NCI-H2081 treated with DMSO at 0.1 percent for 48 hours (cell line): ENCODE measurements around the gene EPHB1.
"Not testable (repeated sequence)": the region's sequence is repeated elsewhere in the genome, so short reads cannot be mapped to it uniquely, and the experiment has no call there.

Experiments
- DNase-seq: peaks from one replicate; lab custom pipeline; 2025; lab: John Stamatoyannopoulos, UW

The EPHB1 gene

DNA sequence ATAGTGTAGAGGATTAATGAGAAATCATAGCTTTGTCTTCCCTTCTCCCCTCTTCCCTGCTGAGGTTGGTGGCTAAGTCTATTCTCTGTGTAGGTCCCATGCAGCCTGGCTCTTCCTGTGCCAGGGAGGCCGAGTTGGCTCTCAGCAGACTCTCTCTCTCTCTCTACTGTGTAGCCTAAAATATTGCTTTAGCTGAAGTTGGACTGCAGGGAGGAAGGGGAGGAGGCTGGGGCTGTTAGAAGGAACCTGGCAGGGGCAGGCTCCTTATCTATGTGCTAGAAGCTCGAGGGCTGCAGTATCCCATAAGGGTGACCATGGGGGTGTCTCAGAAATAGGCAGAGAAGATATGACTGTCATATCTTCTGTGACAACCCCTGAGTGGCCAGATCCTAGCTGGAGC lies 160.8 kb downstream of the EPHB1 start:
- no peak for DNase-seq

DNA sequence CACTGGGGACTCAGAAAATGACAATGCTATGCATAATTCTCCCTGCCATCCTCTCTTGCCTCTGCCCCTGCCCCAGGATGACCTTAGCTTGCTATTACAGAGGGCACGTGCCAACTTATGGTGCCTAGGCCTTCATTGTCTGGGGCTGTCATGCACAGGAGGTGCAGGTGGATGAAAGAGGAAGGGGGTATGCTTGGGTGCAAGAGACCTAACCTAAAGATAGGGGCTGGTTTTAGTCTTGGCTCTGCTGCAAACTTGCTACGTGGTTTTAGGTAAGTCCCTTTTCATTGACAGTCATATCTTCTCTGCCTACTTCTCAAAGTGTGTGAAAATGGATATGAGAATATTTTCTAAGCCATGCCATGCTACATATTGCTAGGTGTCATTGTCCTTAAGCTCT lies 161.3 kb downstream of the EPHB1 start:
- no peak for DNase-seq

DNA sequence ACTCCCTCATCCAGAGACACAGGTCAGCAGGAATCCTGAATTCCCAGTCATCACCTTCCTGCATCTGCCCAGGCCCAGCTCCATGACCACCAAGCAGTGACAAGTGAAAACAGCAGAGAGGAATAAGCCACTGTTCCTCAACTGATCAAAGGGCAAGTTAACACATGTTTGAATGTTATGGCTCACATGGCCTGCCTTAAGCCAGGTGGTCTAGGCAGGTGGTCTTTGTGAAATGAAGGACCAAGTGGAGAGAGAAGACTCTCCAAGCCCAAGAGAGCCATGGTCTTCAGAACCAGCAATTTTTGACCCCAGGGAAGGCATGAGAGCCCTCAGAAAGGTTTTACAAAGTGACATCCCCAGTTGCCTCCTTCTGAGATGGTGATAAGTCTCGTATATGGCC lies 161.8 kb downstream of the EPHB1 start:
- DNase-seq: no peak

DNA sequence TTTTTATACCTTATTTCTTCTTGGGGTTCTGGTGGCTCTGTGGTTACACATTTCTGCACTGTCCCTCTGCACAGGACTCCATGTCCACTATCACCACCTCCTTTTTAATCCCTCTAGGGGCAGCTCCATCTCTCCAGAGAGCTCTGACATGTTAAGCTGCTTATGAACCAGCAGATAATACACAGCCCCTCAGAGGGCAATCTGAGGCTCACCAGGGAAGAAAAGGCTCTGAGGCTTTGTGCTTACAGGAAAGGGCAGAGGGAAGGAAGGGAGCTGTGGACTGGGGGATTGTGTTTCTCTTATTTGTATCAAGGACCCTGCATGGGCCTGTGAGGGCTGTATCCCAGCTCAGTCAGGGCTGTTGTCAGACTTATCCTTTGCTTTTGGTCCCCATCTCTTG lies 164.5 kb downstream of the EPHB1 start:
- no peak for DNase-seq

DNA sequence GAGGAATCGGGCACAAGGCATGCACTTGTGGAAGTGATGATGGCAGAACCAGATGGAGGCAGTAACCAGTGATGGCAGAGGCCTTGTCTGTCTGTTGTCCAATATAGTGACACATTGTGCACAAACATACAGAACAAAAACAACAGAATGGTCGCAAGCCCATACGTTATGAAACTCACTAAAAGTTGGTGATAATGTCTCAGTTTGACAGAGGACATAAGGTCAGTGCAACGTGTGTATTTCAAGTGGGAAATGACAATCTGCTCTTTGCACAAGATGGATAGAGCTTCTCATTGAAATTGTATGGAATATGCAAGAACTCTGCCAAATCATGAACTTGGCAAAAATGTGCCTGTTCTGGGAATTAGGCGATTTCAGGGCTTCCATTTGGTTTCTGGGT lies 169.2 kb downstream of the EPHB1 start:
- DNase-seq: no peak

DNA sequence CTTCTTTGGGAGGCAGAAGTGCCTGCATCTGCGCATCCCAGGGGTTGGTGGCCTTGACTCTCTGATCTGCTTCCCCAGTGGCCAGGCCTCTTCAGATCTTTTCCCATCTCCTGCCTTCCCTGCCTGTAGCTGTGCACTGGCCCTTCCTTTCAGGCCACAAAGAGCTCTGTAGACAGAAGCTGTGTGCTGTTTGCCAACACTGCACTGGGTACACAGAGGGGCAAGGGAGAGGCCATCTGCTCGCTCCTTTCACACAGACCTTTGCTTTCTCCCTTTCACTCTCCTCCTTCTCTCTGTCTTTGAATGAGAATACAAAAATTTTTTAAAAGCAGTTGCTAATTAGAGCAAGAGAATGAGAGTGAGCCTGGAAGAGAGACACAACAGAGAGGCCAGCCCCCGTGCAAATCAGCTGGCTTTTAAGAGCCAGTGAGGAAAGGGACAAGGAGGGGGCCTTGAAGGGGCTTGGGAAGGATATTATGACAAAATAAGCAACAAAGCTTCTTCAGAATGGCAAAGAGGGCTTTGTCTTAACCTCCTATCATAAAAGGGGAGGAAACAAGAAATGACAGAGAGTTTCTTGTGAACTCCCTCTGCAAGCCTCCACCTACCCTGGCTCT lies 170.9 kb downstream of the EPHB1 start:
- DNase-seq: no peak

DNA sequence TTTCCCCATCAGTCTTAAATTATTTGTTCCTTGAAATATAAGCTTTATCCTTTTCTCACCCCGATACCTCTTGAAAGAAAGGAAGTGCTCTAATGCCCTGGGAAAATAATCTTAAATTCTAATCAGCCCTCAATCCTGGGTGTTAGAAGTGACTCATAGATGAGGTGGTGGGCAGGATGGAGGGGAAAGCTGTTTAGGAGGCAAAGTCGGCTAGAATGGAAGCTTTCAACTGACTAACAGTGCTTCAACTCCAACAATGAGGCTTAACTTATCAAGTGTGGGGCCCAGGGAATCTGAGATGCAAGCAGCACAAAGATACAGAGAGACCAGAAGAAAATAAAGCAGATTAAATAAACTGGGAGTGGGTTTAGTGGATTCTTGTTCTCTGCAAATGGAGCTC lies 175.8 kb downstream of the EPHB1 start:
- no peak for DNase-seq

DNA sequence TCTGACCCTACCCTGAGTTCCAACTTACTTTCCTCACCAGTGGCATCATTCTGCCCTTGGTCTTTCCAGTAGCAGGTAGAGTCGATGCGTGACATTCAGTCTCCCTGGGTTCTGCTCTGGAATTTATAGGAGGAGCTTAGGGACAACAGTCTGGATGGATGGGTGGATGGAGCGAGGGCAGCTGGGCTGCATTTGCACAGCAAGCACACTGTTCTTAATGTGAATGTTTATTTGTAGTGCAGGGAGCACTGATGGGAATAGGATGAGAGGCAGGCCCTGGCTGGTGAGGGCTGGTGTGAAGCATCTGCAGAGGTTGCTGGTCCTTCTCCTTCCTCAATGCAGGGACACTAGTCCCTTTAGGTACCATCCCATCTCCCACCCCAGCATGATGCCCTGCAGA lies 176.2 kb downstream of the EPHB1 start:
- DNase-seq: no peak

DNA sequence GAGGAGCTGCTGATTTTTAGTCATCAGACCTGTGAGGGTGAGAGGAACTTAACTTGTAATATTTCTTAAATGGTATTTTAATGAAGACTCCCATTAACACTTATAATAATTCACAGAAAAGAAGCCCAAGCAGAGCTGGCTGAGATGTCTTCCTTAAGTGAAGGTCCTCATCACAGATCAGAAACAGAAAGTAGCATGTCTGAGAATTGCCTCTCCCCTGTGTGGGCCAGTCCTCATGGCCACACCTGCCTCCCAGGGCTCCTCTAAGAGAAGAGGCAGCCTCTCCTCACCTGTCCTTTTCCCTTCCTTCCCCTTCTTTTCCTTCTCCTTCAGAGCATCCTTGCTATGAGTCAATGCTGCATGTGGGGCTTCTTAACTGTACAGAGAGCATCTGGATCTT lies 176.8 kb downstream of the EPHB1 start:
- not testable (repeated sequence) for DNase-seq

DNA sequence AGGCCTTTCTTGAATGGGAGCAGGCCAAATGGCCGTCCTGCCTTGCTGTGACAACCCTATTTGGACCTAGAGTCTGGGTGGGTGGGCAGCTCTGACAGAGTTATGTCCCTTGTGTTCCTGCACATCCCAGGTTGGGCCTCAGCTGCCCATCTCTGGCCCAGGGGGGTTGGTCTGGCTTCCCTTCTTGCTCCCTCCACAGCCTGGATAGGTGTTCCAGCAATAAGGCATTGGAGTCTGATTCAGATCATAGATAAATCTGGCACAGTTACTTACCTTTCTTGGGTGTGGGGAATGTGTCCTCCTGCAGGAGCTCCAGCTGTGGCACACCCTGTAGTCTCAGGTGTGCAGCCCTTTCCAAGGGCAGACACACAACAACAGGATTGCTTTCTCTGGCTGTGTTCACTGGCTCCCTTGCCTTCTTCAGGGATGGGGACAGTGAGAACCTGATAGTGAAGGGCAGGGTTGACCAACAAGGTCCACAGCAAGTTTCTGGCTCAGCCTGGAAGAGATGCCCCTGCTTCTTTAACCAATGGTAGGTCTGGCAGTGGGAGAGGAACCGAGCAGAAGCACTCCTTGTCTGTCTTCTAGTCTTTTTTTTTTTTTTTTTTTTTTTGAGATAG lies 177.9 kb downstream of the EPHB1 start:
- no peak for DNase-seq

DNA sequence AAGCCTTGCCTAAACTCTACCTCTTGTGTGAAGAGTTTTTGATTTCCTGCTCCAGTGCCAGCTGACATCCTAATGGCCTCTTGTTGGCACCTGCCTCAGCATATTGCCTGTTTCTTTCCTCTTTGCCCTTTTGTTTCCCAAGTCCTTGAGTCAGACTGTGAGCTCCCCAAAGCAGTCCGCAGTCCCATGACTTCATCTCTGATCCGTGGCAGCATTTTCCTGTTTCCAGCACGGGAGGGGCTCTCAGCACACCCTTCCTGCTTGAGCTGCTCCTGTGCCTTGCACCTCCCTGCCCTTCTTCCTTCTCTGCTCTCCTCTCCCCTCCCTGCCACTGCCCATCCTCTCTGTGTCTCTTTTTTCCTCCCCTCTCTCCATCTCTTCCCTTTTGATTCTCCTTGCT lies 179.6 kb downstream of the EPHB1 start:
- DNase-seq: no peak

DNA sequence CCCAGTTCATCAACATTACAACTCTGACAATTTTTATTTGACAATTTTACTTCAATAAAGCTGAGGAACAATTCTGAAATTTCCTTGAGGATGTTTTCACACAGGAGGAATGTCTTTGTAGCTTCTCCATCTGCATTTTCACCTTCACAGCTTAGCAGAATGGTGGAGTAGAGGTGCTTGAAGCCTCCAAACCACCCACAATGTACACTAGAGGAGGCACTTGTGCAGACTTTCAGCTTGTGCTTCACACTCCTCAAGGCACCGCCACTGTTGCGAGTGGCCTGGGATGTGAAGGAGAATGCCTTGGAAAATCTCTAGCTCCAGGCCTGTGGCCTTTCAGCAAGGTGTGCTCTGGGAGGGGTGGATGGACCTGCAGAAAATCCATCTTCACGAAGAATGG lies 181.9 kb downstream of the EPHB1 start:
- DNase-seq: no peak

DNA sequence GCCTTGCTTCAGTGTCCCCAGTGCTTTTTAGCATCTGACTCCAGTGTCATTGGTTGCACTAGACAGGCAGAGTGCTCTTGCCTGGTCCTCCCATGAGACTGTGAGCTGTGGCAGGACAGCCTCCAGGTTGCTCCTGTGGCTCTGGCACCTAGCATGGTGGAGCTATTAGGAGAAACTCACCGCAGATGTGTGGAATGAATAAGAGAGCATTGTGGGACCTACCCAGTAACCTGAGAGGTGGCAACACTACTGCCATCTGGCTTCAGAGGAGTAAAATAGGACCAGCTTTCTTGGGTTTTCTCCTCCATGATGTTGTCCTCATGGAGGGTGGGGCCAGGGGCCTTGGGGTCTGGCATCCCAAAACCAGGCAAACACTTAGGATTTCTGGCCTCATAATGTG lies 183.6 kb downstream of the EPHB1 start:
- DNase-seq: no peak

DNA sequence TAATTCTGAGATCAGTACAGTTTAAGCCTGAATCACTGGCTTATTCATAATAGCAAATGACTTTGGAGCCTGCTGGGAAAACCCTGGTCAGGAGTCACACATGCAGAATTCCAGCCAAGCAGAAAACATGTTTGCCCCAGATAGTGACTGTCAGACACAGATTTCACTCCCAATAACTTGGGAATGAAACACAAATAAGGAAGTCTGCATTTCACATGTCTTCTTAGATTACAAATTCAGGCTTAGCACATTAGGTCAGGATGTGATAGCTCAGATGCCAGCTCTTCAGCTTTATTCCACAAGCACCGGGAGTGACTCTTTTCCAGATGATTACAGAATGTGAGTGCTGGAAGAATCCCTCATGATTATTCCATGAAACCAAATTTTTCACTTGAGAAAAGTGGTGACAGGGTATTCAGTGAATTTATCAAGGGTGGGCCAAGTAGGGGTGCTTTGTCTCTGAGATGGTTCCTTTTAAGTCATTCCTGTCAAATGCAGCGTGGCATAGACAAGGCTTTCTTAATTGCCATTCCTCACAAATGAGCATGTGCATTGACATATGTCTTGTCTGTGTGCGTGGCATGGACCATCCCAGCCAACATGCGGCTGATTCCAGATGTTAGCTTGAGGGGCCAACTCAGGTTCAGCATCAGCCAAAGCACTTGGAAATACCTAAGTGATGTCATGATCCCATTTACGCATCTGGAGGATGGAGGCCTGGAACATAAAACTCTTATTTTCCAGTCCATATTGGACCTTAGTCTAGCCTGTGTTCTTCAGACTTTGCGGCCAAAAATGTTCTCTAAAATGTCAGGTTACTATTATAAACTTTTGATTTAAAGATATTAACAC lies 191.0 kb downstream of the EPHB1 start:
- DNase-seq: no peak

DNA sequence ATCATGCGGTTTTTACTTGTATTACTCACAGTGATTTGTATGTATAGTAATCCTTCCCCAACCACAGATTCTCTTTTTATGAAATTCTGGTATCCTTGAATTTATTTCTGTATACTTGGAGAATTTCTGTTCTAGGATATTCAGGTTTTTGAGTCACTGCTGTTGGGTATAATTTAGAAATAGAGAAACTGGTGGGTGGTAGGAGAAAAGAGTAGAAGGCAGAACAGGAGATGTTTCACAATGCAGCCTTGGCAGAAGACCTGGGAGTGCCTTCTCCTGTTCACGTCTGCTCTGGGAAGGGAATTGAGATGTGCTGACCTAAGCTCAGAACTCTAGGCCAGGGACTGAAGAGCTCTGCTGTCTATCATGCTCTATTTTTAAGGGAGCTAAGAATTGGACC lies 193.6 kb downstream of the EPHB1 start:
- no peak for DNase-seq

DNA sequence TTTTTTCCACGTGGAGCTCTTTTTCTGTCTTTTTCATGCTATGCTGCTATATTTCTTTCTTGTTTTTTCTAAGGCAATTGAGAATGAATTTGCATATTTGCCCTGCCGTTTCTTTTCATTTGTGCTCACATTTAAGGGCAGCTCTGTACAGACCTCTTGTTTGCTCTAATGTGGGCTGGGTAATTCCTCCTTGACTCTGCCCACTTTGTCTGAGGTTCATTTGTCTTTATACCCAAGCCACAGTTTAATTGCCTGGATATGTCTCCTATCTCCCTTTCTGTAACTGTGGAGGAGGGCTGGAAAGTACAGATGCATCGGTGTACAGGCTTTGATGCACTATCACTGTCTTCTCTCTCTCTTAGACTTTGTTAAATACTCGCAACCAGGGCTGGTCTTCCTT lies 195.9 kb downstream of the EPHB1 start:
- no peak for DNase-seq

DNA sequence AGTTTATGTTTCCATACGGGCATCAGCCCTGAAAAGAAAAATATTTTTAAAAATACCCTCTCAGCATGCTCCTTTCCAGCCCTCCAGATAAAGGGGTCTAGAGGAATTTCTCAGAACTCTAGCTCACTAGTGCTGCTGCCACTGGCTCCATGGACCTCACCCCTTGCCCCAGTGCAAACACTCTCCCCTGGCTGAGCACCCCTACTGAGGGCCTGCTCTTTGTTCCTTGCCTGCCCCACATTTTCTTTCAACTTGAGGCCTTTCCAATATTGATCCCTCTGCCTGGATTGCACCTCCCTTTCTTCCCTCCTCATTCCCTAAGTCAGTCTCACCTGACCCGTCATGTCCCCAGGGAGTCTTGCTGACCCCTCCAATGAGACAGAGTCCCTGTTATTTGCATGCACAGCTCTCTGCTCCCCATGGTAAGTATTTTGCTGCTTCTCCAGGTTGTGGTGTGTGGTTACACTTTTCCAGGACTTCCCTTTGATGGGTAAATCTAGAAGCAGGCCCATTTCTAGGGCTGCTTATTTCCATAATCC lies 196.5 kb downstream of the EPHB1 start:
- DNase-seq: no peak

DNA sequence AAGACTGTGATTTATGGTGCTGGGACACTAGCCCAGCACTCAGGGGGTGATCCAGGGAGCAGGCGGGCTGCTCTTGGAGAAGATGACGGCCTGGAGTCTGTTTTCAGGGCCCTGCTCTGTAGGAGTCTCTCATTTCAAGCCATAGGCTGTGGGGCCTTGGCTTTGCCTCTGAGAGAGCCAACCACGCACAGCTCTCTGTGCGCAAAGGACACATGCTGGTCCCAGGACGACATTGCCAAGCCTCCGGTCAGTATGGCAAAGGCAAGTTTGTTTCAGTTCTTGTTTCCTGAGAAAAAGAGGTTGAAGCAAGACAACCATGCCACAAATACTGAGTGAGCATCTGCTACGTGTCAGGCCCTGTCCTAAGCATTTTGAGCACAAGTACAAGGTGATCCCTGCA lies 197.1 kb downstream of the EPHB1 start:
- no peak for DNase-seq

DNA sequence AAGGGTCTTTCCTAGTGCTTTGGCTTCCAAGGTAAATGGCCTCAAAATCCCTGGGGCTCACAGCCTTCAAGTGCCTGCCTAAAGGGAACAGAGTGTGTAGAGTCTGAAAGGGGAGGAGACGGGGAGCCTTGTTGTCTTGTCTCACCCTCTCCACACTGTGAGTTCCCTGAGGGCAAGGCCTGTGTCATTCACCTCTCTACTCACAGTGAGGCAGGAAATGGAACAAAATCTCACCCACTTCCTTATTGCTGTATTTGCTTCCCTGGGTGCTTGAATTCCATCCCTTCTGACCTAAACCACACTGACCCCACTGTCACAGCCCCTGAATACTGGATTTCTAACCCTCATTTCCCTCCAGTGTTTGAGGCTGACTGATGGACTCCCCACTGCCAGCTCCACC lies 197.5 kb downstream of the EPHB1 start:
- DNase-seq: no peak

DNA sequence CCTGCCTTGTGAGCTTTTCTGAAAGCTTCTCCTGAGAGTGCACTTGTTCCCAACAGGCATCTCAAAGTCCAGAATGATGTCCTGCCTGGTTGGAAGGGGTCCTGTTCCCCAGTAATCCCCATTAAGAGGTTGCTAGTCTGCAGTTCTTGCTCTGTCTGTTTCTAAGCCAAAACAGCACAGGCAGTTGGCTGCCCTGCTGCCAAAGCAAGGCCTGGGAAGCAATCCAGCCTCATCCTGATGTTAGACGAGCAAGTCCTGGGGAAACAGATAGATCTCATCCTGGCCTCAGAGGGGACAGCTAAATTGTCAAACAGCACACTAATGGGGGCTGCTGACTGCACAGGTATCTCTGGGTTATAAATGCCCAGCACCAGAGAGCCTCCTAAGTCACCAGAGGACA lies 198.0 kb downstream of the EPHB1 start:
- DNase-seq: no peak

DNA sequence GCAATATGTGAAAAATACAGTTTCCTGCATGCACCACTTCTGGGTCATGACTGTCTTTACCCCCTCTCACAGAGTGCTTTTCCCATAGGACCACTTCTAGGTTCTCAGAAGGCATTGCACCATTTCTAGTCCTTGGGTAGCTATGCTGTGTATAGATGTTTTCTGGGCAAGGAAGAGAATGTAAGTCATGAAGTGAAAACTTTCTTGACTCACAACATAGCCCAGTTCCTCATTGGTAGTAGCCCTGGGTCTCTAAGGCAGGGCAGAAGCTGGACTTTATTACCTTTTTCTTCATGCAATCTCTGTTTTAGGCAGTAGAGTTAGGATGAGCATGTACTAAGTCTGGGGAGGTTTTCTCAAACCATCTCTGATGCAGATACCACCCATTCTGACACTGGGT lies 203.1 kb downstream of the EPHB1 start:
- DNase-seq: no peak

DNA sequence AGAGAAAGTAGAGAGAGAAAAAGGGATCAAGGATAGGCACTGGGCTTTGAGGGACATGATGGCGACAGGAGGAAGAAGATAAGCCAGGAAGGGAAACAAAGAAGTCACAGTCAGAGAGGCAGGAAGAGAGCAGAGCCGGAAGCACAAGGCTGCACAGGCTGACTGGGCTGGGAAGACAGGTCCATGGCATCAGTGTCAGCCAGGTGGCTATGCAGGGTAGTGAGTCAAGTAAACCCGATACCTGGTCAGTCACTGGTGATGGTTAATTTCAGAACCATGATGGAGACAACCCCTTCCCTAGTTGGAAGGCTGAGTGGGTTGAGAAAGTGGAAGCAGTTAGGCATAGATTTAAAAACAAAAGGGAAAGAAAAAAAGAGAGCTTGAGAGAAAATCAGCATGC lies 203.8 kb downstream of the EPHB1 start:
- DNase-seq: no peak

DNA sequence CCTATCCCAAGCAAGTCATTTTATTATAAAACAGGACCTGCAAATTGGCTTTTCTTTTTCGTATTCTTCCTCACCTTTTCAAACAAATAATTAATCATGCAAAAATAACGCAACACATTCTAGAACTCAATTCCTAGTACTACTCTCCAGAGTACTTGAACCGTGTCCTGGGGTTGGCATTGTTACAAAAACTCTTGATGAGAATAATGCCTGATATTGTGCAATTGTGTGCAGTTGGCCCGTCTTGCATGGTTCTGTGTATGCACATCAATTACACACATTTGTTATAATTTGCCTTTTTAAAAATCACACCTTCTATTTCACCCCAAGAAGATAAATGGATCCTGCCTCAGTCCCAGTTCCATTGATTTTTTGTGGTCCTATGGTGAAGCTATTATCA lies 205.4 kb downstream of the EPHB1 start:
- DNase-seq: peak; percentile 87
